ENCODE measurements around the gene GLRX3.

- TF ChIP-seq CTCF (IDR thresholded peaks at IDR 0.05) (no peak), POLR2A (IDR thresholded peaks at IDR 0.05) (no peak)
Observed at GRCh38 chr10:130215931-130216231, 79.7 kb downstream of the GLRX3 start.
